ENCODE measurements around the gene PNO1. TPM values are rescaled to one million over a fixed set of nuclear protein-coding genes. Genes with fewer than 3 reads are reported as not detected.
"Not testable (repeated sequence)": the region's sequence is repeated elsewhere in the genome, so short reads cannot be mapped to it uniquely, and the experiment has no call there.

Gene PNO1
- total RNA-seq, 2 experiments from 2014 or later = 10.5 to 15.1 TPM

DNA sequence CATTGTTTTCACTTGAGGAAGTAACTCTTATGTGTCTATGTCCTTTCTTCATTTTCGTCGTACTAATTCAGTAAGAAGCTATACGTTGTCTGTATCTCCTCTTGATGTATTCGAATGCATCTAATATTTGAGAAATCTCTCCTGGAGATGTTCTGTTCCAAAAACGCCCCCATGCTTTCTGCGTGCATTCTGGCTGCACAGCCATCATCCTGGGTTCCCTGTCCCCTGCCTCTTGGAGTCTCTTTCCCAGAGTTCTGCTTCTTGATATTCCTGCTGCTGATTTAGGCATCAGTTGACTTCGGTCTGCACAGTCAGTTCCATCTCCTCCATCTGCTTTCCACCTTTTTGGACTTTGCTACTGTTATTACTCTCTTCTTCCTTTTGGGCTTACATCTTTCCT lies 13.5 kb downstream of the PNO1 start:
- CTCF ChIA-PET = interaction anchor here (0.7 kb wide), 2 partner anchors 13 to 25 kb away, joined by 3 read pairs; no protein-coding TSS in a partner anchor

GRCh38 chr2:68171684-68172083 lies 14.0 kb downstream of the PNO1 start:
- H3K4me1 Mint-ChIP-seq = peaks cover 7% of the 10 kb centered on the region
- ATAC-seq (no peak), DNase-seq (no peak)
- no peak overlapping the region for H3K4me3 Mint-ChIP-seq
- no peaks in the 10 kb centered on the region for H3K9me3 Mint-ChIP-seq (ENCODE audit: low read depth)
- peaks cover 19% of the 10 kb centered on the region for H3K36me3 Mint-ChIP-seq
- no peaks in the 10 kb centered on the region for H3K27me3 Mint-ChIP-seq
- CTCF ChIA-PET = no interaction called here
- H3K27ac Mint-ChIP-seq = no peak overlapping the region

More for the DNA sequence above, 13.5 kb downstream of the PNO1 start:
- Mint-ChIP-seq H3K9me3 (ENCODE audit: low read depth) (no peaks in the 10 kb centered on the region), H3K36me3 (peaks cover 19% of the 10 kb centered on the region), H3K4me1 (peaks cover 7% of the 10 kb centered on the region), H3K27ac (no peak overlapping the region), H3K27me3 (no peaks in the 10 kb centered on the region), H3K4me3 (no peak overlapping the region)
- DNase-seq (no peak), ATAC-seq (no peak)

GRCh38 chr2:68172521-68172920 lies 14.8 kb downstream of the PNO1 start:
- Mint-ChIP-seq H3K4me1 (peaks cover 7% of the 10 kb centered on the region), H3K9me3 (ENCODE audit: low read depth) (no peaks in the 10 kb centered on the region), H3K4me3 (no peak overlapping the region), H3K27ac (peak overlapping the region; percentile 44), H3K36me3 (peaks cover 17% of the 10 kb centered on the region), H3K27me3 (no peaks in the 10 kb centered on the region)
- ATAC-seq = no peak
- CTCF ChIA-PET = no interaction called here
- no peak for DNase-seq

DNA sequence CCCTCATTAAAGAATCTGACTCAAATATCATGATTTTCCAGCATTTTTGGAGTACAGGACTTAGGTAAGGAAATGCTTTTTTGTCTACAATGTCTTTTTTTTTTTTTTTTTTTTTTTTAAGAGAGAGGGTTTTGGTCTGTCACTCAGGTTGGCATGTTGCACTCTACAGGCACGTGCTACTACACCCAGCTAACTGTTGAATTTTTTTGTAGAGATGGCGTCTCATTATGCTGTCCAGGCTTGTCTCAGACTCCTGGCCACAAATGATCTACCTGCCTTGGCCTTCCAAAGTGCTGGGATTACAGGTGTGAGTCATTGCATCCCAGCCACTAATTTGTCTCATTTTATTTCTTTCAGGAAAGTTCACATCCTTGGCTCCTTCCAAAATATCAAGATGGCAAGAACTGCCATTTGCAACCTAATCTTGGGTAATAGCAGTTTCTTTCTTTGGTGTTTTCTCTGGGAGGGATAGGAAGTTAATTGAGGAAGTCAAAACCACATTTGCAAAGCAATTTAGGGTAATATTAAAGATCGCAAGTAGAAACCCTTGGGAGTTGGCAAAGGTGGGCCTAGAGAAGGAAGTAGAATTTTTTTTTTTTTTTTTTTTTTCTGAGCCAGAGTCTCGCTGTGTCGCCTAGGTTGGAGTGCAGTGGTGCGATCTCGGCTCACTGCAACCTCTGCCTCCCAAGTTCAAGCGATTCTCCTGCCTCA lies 15.5 kb downstream of the PNO1 start:
- no peak overlapping the region for H3K4me3 Mint-ChIP-seq

GRCh38 chr2:68175210-68175609 lies 17.5 kb downstream of the PNO1 start:
- H3K36me3 Mint-ChIP-seq = peaks cover 20% of the 10 kb centered on the region
- not testable (repeated sequence) for H3K27ac Mint-ChIP-seq; H3K4me1 Mint-ChIP-seq; DNase-seq; H3K27me3 Mint-ChIP-seq; H3K9me3 Mint-ChIP-seq (ENCODE audit: low read depth); ATAC-seq; H3K4me3 Mint-ChIP-seq
- CTCF ChIA-PET = interaction anchor here (0.8 to 1.1 kb wide), 3 partner anchors 9 to 14 kb away, joined by 3 to 7 read pairs (median 5); no protein-coding TSS in a partner anchor

More for the DNA sequence above, 15.5 kb downstream of the PNO1 start:
- H3K36me3 Mint-ChIP-seq = peaks cover 17% of the 10 kb centered on the region
- H3K27ac Mint-ChIP-seq = no peak overlapping the region
- CTCF ChIA-PET = no interaction called here
- H3K9me3 Mint-ChIP-seq (ENCODE audit: low read depth) = no peaks in the 10 kb centered on the region
- H3K27me3 Mint-ChIP-seq = no peaks in the 10 kb centered on the region
- peaks cover 7% of the 10 kb centered on the region for H3K4me1 Mint-ChIP-seq
- no peak for ATAC-seq
- no peak for DNase-seq

- Mint-ChIP-seq H3K4me1 (peaks cover 8% of the 10 kb centered on the region), H3K9me3 (ENCODE audit: low read depth) (no peaks in the 10 kb centered on the region), H3K27me3 (no peaks in the 10 kb centered on the region), H3K27ac (no peak overlapping the region), H3K36me3 (peaks cover 30% of the 10 kb centered on the region), H3K4me3 (no peak overlapping the region)
- CTCF ChIA-PET = interaction anchor here (1.1 kb wide), 1 partner anchor 10 kb away, joined by 6 read pairs; no protein-coding TSS in a partner anchor
- no peak for DNase-seq
- no peak for ATAC-seq
Observed at GRCh38 chr2:68176657-68177056, 19.0 kb downstream of the PNO1 start.

- Mint-ChIP-seq H3K9me3 (ENCODE audit: low read depth) (no peaks in the 10 kb centered on the region), H3K36me3 (peaks cover 35% of the 10 kb centered on the region), H3K4me3 (no peak overlapping the region), H3K27ac (peak overlapping the region; percentile 49), H3K27me3 (no peaks in the 10 kb centered on the region), H3K4me1 (peaks cover 9% of the 10 kb centered on the region)
- CTCF ChIA-PET = interaction anchor here (1.6 to 2.0 kb wide), 3 partner anchors 9 to 18 kb away, joined by 3 to 12 read pairs (median 7); no protein-coding TSS in a partner anchor
- DNase-seq = no peak
- no peak for ATAC-seq
Observed at GRCh38 chr2:68177541-68177940, 19.9 kb downstream of the PNO1 start.

- CTCF ChIA-PET = interaction anchor here (1.6 to 2.0 kb wide), 3 partner anchors 10 to 17 kb away, joined by 3 to 12 read pairs (median 7); no protein-coding TSS in a partner anchor
- no peaks in the 10 kb centered on the region for H3K9me3 Mint-ChIP-seq (ENCODE audit: low read depth)
- ATAC-seq = no peak
Observed at GRCh38 chr2:68178432-68178831, 20.7 kb downstream of the PNO1 start.

DNA sequence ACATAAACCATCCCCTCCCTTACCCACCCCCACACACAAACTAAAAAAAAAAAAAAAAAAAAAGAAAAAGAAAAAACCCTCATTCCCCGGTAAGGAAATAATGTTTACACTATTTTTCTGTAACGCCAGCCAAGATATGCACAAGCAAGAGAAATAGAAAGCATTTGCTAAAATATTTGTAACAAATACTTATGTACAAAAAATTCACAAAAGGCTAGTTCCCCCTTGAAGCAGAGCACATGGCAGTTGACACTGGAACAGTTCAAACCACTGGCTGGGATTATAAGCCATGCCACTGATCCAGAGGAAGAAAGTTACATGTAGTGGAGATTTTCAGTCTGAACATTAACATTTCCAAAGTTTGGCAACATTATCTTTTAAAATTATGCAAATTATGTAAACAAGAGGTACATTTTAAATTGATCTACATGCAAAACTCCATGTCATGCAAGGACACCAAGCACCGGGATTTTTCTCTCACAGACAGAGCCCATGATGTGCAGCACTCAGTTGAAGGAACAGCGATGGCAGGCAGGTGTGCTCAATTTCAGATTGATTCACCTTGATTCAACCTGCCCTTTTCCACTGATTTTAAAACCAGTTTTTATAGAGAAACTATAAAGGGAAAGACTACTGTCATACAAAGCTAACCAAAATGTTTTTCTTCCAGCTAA lies 21.4 kb downstream of the PNO1 start:
- H3K27ac Mint-ChIP-seq = no peak overlapping the region
- ATAC-seq = no peak
- CTCF ChIA-PET = interaction anchor here (1.6 to 2.0 kb wide), 2 partner anchors 16 to 17 kb away, joined by 3 to 12 read pairs; no protein-coding TSS in a partner anchor
- H3K4me3 Mint-ChIP-seq = no peak overlapping the region
- DNase-seq = no peak
- no peaks in the 10 kb centered on the region for H3K27me3 Mint-ChIP-seq
- H3K9me3 Mint-ChIP-seq (ENCODE audit: low read depth) = no peaks in the 10 kb centered on the region
- H3K36me3 Mint-ChIP-seq = peaks cover 30% of the 10 kb centered on the region
- peaks cover 3% of the 10 kb centered on the region for H3K4me1 Mint-ChIP-seq

More at GRCh38 chr2:68178432-68178831, 20.7 kb downstream of the PNO1 start:
- Mint-ChIP-seq H3K4me1 (peaks cover 6% of the 10 kb centered on the region), H3K27me3 (no peaks in the 10 kb centered on the region), H3K27ac (peak overlapping the region; percentile 36), H3K4me3 (no peak overlapping the region), H3K36me3 (peaks cover 34% of the 10 kb centered on the region)
- no peak for DNase-seq

- peaks cover 43% of the 10 kb centered on the region for H3K36me3 Mint-ChIP-seq
- no peak for ATAC-seq
Observed at GRCh38 chr2:68182902-68183301, 25.2 kb downstream of the PNO1 start.

GRCh38 chr2:68185541-68186164 lies 28.0 kb downstream of the PNO1 start:
- Mint-ChIP-seq H3K36me3 (peaks cover 41% of the 10 kb centered on the region), H3K27me3 (no peaks in the 10 kb centered on the region), H3K4me3 (no peak overlapping the region), H3K4me1 (peaks cover 24% of the 10 kb centered on the region), H3K27ac (peak overlapping the region; percentile 43), H3K9me3 (ENCODE audit: low read depth) (no peaks in the 10 kb centered on the region)
- DNase-seq = peak; percentile 60
- CTCF ChIA-PET = interaction anchor here (0.7 to 3.4 kb wide), 12 partner anchors 9 to 108 kb away, joined by 3 to 12 read pairs (median 6); partner anchors contain the start of gene PNO1
- ATAC-seq = peak; percentile 68

More at GRCh38 chr2:68182902-68183301, 25.2 kb downstream of the PNO1 start:
- H3K9me3 Mint-ChIP-seq (ENCODE audit: low read depth) = no peaks in the 10 kb centered on the region
- no peak for DNase-seq
- H3K4me3 Mint-ChIP-seq = no peak overlapping the region
- H3K27ac Mint-ChIP-seq = no peak overlapping the region
- H3K4me1 Mint-ChIP-seq = peaks cover 6% of the 10 kb centered on the region
- CTCF ChIA-PET = interaction anchor here (1.1 to 1.7 kb wide), 3 partner anchors 13 to 61 kb away, joined by 3 to 8 read pairs (median 3); no protein-coding TSS in a partner anchor
- no peaks in the 10 kb centered on the region for H3K27me3 Mint-ChIP-seq

DNA sequence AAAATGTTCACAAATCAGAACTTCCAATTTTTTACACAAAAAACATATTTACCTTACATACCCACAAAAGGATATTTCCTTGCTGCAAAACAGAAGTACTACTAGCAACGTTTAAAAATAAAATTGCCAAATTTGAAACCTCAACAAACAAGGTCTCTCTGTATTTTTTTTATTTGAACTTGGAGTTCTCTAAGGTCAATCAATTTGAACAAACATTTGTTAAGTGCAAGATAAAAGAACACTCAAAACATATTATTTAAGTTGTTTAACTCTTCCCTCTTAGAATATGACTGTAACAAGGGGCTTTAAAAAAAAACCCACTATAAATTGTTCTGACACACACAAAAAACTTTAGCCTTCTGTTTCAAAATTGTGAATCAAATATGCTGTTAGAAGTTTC lies 29.6 kb downstream of the PNO1 start:
- H3K36me3 Mint-ChIP-seq = peaks cover 29% of the 10 kb centered on the region
- H3K4me3 Mint-ChIP-seq = no peak overlapping the region
- no peak for ATAC-seq
- peak overlapping the region; percentile 46 for H3K27ac Mint-ChIP-seq
- H3K4me1 Mint-ChIP-seq = peaks cover 28% of the 10 kb centered on the region
- CTCF ChIA-PET = interaction anchor here (1.1 to 2.6 kb wide), 3 partner anchors 9 to 30 kb away, joined by 4 to 12 read pairs (median 6); partner anchors contain the start of gene PNO1
- no peaks in the 10 kb centered on the region for H3K27me3 Mint-ChIP-seq
- no peaks in the 10 kb centered on the region for H3K9me3 Mint-ChIP-seq (ENCODE audit: low read depth)
- no peak for DNase-seq

- Mint-ChIP-seq H3K36me3 (peaks cover 25% of the 10 kb centered on the region), H3K4me3 (peak overlapping the region; percentile 62), H3K9me3 (ENCODE audit: low read depth) (no peaks in the 10 kb centered on the region), H3K4me1 (peaks cover 36% of the 10 kb centered on the region), H3K27ac (peak overlapping the region; percentile 76), H3K27me3 (no peaks in the 10 kb centered on the region)
- peak; percentile 69 for ATAC-seq
- no peak for DNase-seq
- CTCF ChIA-PET = interaction anchor here (1.1 to 1.4 kb wide), 5 partner anchors 13 to 253 kb away, joined by 3 to 7 read pairs (median 5); partner anchors contain the start of genes C1D and PPP3R1
Observed at GRCh38 chr2:68188831-68189230, 31.1 kb downstream of the PNO1 start.

Data from activated CD8-positive, alpha-beta memory T cell treated with anti-CD3 and anti-CD28 coated beads, Interleukin-2, amount 10 ng/mL, durations not matched to agents 7 days and 5 days (primary cell).